ENCODE measurements around the gene DLK1.
A peak's percentile ranks its signal among the peaks of the same experiment; 100 is the strongest.

Gene DLK1

GRCh38 chr14:100726550-100727085 lies at the start of gene DLK1:
Gene DLK1 (plus strand): TSS chr14:100726892. CDS start chr14:100727069, 177 bp downstream.
- H3K4me3 ChIP-seq (replicated peaks in 1 of 2; ENCODE audit: low read depth in 2 of 2, low read length in 2 of 2): no peak within 1 kb of the TSS
- no peak for TF ChIP-seq CTCF (IDR thresholded peaks at IDR 0.05; ENCODE audit: low read depth, low read length)
- DNase-seq (ENCODE audit: low read depth in 2 of 2): no peak

- DNase-seq (ENCODE audit: low read depth in 2 of 2): peak in 1 of 2 donors; percentile 31
- TF ChIP-seq CTCF (IDR thresholded peaks at IDR 0.05; ENCODE audit: low read depth, low read length): no peak
- H3K4me3 ChIP-seq (replicated peaks in 1 of 2; ENCODE audit: low read depth in 2 of 2, low read length in 2 of 2): no peak overlapping the region
These were observed 49.5 kb upstream of the DLK1 start for GRCh38 chr14:100677152-100677551.

- peak in 1 of 2 donors; percentile 89 for DNase-seq (ENCODE audit: low read depth in 2 of 2)
- no peak for TF ChIP-seq CTCF (IDR thresholded peaks at IDR 0.05; ENCODE audit: low read depth, low read length)
- H3K4me3 ChIP-seq (replicated peaks in 1 of 2; ENCODE audit: low read depth in 2 of 2, low read length in 2 of 2): no peak overlapping the region
These were observed 48.9 kb upstream of the DLK1 start for GRCh38 chr14:100677554-100678468.

GRCh38 chr14:100678469-100678828 lies 48.2 kb upstream of the DLK1 start:
- DNase-seq (ENCODE audit: low read depth in 2 of 2): peak in 1 of 2 donors; percentile 64
- TF ChIP-seq CTCF (IDR thresholded peaks at IDR 0.05; ENCODE audit: low read depth, low read length): no peak
- H3K4me3 ChIP-seq (replicated peaks in 1 of 2; ENCODE audit: low read depth in 2 of 2, low read length in 2 of 2): no peak overlapping the region

- TF ChIP-seq CTCF (IDR thresholded peaks at IDR 0.05; ENCODE audit: low read depth, low read length): no peak
- no peak overlapping the region for H3K4me3 ChIP-seq (replicated peaks in 1 of 2; ENCODE audit: low read depth in 2 of 2, low read length in 2 of 2)
- DNase-seq (ENCODE audit: low read depth in 2 of 2): no peak
These were observed 47.5 kb upstream of the DLK1 start for GRCh38 chr14:100679153-100679552.

GRCh38 chr14:100679707-100680438 lies 46.8 kb upstream of the DLK1 start:
- TF ChIP-seq CTCF (IDR thresholded peaks at IDR 0.05; ENCODE audit: low read depth, low read length): no peak
- peak; percentile 37 to 75 for DNase-seq (ENCODE audit: low read depth in 2 of 2)
- no peak overlapping the region for H3K4me3 ChIP-seq (replicated peaks in 1 of 2; ENCODE audit: low read depth in 2 of 2, low read length in 2 of 2)

Data from cardiac fibroblast (primary cell).